ENCODE data around the gene CCDC88C.

DNA sequence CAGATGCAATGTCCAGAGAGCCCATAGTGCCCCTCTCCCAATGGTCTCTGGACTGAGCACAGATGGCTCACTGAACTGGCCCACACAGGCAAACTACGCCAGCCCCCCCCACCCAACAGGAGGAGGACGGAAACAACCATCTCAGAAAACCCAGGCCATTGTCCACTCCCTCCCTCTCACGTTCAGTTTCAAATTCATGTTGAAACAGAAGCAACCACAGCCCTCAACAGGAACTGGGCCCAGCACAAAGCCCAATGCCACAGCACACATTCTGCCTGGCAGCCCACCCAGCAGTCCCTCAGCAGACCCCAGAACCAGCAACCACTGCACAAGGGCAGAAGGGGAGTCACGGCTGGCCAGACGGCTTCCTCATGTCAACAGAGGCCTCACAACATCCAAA, 10.6 kb downstream of the CCDC88C start:
- TF ChIP-seq, protein P1, sequence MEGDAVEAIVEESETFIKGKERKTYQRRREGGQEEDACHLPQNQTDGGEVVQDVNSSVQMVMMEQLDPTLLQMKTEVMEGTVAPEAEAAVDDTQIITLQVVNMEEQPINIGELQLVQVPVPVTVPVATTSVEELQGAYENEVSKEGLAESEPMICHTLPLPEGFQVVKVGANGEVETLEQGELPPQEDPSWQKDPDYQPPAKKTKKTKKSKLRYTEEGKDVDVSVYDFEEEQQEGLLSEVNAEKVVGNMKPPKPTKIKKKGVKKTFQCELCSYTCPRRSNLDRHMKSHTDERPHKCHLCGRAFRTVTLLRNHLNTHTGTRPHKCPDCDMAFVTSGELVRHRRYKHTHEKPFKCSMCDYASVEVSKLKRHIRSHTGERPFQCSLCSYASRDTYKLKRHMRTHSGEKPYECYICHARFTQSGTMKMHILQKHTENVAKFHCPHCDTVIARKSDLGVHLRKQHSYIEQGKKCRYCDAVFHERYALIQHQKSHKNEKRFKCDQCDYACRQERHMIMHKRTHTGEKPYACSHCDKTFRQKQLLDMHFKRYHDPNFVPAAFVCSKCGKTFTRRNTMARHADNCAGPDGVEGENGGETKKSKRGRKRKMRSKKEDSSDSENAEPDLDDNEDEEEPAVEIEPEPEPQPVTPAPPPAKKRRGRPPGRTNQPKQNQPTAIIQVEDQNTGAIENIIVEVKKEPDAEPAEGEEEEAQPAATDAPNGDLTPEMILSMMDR (optimal IDR thresholded peaks at IDR 0.05 in 1 of 3, IDR thresholded peaks at IDR 0.05 in 1 of 3, conservative IDR thresholded peaks at IDR 0.05 in 1 of 3; ENCODE audit: extremely low read depth in 1 of 3, insufficient read depth in 2 of 3, low read length in 3 of 3) = no peak
- no peak for TF ChIP-seq EZH2 (IDR thresholded peaks at IDR 0.05; ENCODE audit: low read length)

Measured in keratinocyte (primary cell).